B cell (primary cell): ENCODE data around the gene CIT. TPM values are rescaled to one million over a fixed set of nuclear protein-coding genes. Genes with fewer than 3 reads are reported as not detected.
"Not testable (repeated sequence)": the region's sequence is repeated elsewhere in the genome, so short reads cannot be mapped to it uniquely, and the experiment has no call there.

Experiments
- ATAC-seq: fragments of 200-7000 bp; cut with Tn5 transposase; one replicate; pipeline ENCODE4 v1.10.0; 2021; ENCODE audit warnings: low read depth, mild to moderate bottlenecking, moderate number of reproducible peaks, moderate library complexity
- CTCF ChIA-PET: fragments of 350-600 bp; sonication (Branson Sonifier 250); formaldehyde crosslinking; loops from one replicate; lab custom pipeline; 2021; ENCODE audit warnings: antibody characterized with exemption, inconsistent platforms; lab: Charles Lee
- POLR2A ChIA-PET: fragments of 350-600 bp; sonication (Branson Sonifier 250); formaldehyde crosslinking; loops from one replicate; lab custom pipeline; 2021; ENCODE audit warnings: antibody characterized with exemption; lab: Charles Lee
- DNase-seq: peaks from one replicate; pipeline ENCODE4 v3.0.0; 2013
- H2AFZ ChIP-seq: 2 replicates; pipeline ENCODE4 v1.6.1; 2012; ENCODE audit warnings: mild to moderate bottlenecking, low read depth, low read length; ENCODE audit not compliant: insufficient read depth, poor library complexity, severe bottlenecking
- H3K27ac ChIP-seq, 2 donors: 1 replicate in 1 of 2; 2 replicates in 1 of 2; pipeline ENCODE4 v1.5.1; 2012 to 2013; ENCODE audit warnings: low read length in 2 of 2, mild to moderate bottlenecking in 2 of 2, moderate library complexity in 1 of 2
- H3K27me3 ChIP-seq, 4 experiments: fragments of 200-600 bp in 1 of 4; sonication (generic) in 1 of 4; replicated peaks in 1 of 4; 1 replicate in 2 of 4; 2 replicates in 2 of 4; pipeline versions ENCODE4 v1.6.1 to v1.7.0; 2013 to 2016; ENCODE audit warnings: low read length in 3 of 4, mild to moderate bottlenecking in 2 of 4, mixed read lengths in 1 of 4, moderate library complexity in 1 of 4; ENCODE audit not compliant: insufficient read depth in 4 of 4, control insufficient read depth in 3 of 4; ENCODE audit errors: control extremely low read depth in 1 of 4
- H3K36me3 ChIP-seq, 2 experiments: replicated peaks in 1 of 2; 1 replicate in 1 of 2; 2 replicates in 1 of 2; pipeline versions ENCODE4 v1.6.1 to v1.7.1; 2013; ENCODE audit warnings: low read length in 1 of 2; ENCODE audit not compliant: insufficient read depth in 2 of 2, control insufficient read depth in 1 of 2; ENCODE audit errors: control extremely low read depth in 1 of 2, extremely low read depth in 1 of 2
- H3K4me1 ChIP-seq, 2 donors: fragments of 200-600 bp in 1 of 2; sonication (generic) in 1 of 2; 1 replicate in 1 of 2; 2 replicates in 1 of 2; pipeline versions ENCODE4 v1.5.1 to v1.6.1; 2013 to 2017; ENCODE audit warnings: low read length in 2 of 2; ENCODE audit not compliant: control insufficient read depth in 2 of 2, insufficient read depth in 2 of 2
- H3K4me2 ChIP-seq: replicated peaks from 2 replicates; pipeline ENCODE3; 2012; ENCODE audit warnings: mild to moderate bottlenecking, low read depth, low read length; ENCODE audit not compliant: poor library complexity, severe bottlenecking
- H3K4me3 ChIP-seq, 5 experiments: fragments of 200-600 bp in 1 of 5; sonication (generic) in 1 of 5; 1 replicate in 3 of 5; 2 replicates in 2 of 5; pipeline versions ENCODE4 v1.5.1 to v1.7.0; 2011 to 2016; ENCODE audit warnings: low read length in 4 of 5, mild to moderate bottlenecking in 4 of 5, low read depth in 2 of 5, control low read depth in 1 of 5, moderate library complexity in 1 of 5; ENCODE audit not compliant: insufficient read depth in 1 of 5; ENCODE audit errors: control extremely low read depth in 1 of 5, extremely low read depth in 1 of 5
- H3K79me2 ChIP-seq: fragments of 200-600 bp; sonication (generic); one replicate; pipeline ENCODE4 v1.6.0; 2016; ENCODE audit warnings: low read length; ENCODE audit not compliant: control insufficient read depth, insufficient read depth
- H3K9ac ChIP-seq: fragments of 200-600 bp; sonication (generic); 2 replicates; pipeline ENCODE4 v1.6.1; 2017; ENCODE audit warnings: mild to moderate bottlenecking, low read length, moderate library complexity
- H3K9me3 ChIP-seq, 3 donors: one replicate each; pipeline versions ENCODE4 v1.6.1 to v1.7.1; 2013; ENCODE audit warnings: low read length in 2 of 3; ENCODE audit not compliant: control insufficient read depth in 2 of 3, insufficient read depth in 1 of 3; ENCODE audit errors: control extremely low read depth in 1 of 3
- H4K20me1 ChIP-seq: 2 replicates; pipeline ENCODE4 v1.6.0; 2012; ENCODE audit warnings: mild to moderate bottlenecking, low read length; ENCODE audit not compliant: insufficient read depth, control insufficient read depth, poor library complexity, severe bottlenecking
- H3K27ac Mint-ChIP-seq: one replicate; pipeline ENCODE4 v1.8.0; 2021; ENCODE audit warnings: mixed read lengths
- H3K27me3 Mint-ChIP-seq: one replicate; pipeline ENCODE4 v1.8.0; 2021; ENCODE audit warnings: mixed read lengths
- H3K4me1 Mint-ChIP-seq: one replicate; pipeline ENCODE4 v1.8.0; 2021; ENCODE audit warnings: mixed read lengths
- H3K4me3 Mint-ChIP-seq: one replicate; pipeline ENCODE4 v1.8.0; 2021; ENCODE audit warnings: mixed read lengths
- H3K9me3 Mint-ChIP-seq: one replicate; pipeline ENCODE4 v1.8.0; 2022; ENCODE audit warnings: mixed read lengths; ENCODE audit not compliant: insufficient read depth
- CTCF ChIP-seq: fragments of 200-600 bp; IDR thresholded peaks from one replicate; pipeline ENCODE4 v1.8.0; 2022; ENCODE audit warnings: antibody characterized with exemption, mild to moderate bottlenecking
- EZH2 ChIP-seq: IDR thresholded peaks from 2 replicates; pipeline ENCODE4 v1.6.1; 2012; ENCODE audit warnings: borderline replicate concordance, low read depth, mild to moderate bottlenecking, moderate library complexity, low read length; ENCODE audit not compliant: insufficient read depth, poor library complexity, severe bottlenecking
- WGBS: methylation state at CpG from one replicate; pipeline ENCODE4 v1.1.5; 2013; ENCODE audit warnings: missing lambda C conversion rate; ENCODE audit not compliant: insufficient coverage; 5-methylcytosine and 5-hydroxymethylcytosine counted together
- intact Hi-C: fragments of 100-400 bp; cut with micrococcal nuclease; formaldehyde crosslinking; loops from one replicate; pipeline ENCODE4 v1.10.0; 2022
- polyA plus RNA-seq: library from polyadenylated mRNA; depleted of rRNA; stranded (reverse); fragments of >200 nt; gene quantifications from 2 replicates; pipeline ENCODE4 v1.2.3, GENCODE V29; 2012
- total RNA-seq, 2 donors: library from RNA; stranded (reverse); fragments of 120-200 nt in 1 of 2; gene quantifications; 1 replicate in 1 of 2; 2 replicates in 1 of 2; pipeline versions ENCODE4 v1.2.3 to v1.2.4, GENCODE V29; 2013 to 2022

The CIT gene
- total and polyA plus RNA-seq, 2 donors (not counting 1 experiment from before 2014, with no cell fraction given) = 1.4 to 6.1 TPM

- no peak overlapping the region for H3K9ac ChIP-seq
- no peaks in the 10 kb centered on the region for H3K4me1 ChIP-seq
- Mint-ChIP-seq H3K4me3 (no peak overlapping the region), H3K9me3 (no peaks in the 10 kb centered on the region), H3K27ac (no peak overlapping the region), H3K27me3 (no peaks in the 10 kb centered on the region), H3K4me1 (no peaks in the 10 kb centered on the region)
- H3K27me3 ChIP-seq = no peaks in the 10 kb centered on the region
- no peak overlapping the region for H2AFZ ChIP-seq
- peaks cover 0 to 6% (median 0%) of the 10 kb centered on the region in 3 donors for H3K9me3 ChIP-seq
- intact Hi-C loops = no loop called here
- no peaks in the 10 kb centered on the region for H3K79me2 ChIP-seq
- H3K27ac ChIP-seq = no peak overlapping the region
- no peak overlapping the region for H3K4me3 ChIP-seq
- CTCF ChIA-PET = interaction anchor here (0.9 kb wide), 1 partner anchor 8 kb away, joined by 3 read pairs; no protein-coding TSS in a partner anchor
- H3K4me2 ChIP-seq = no peak overlapping the region
- ATAC-seq = peak; percentile 81
- H3K36me3 ChIP-seq = no peaks in the 10 kb centered on the region
- no peaks in the 10 kb centered on the region for H4K20me1 ChIP-seq
- WGBS = no CpG with 5 or more reads among the region's 6 CpGs
- TF ChIP-seq CTCF (peak; percentile 98), EZH2 (no peak)
- peak; percentile 59 for DNase-seq
- POLR2A ChIA-PET = no interaction called here
These were observed 217.7 kb downstream of the CIT start for GRCh38 chr12:119659289-119659897.

GRCh38 chr12:119658166-119658565 lies 219.0 kb downstream of the CIT start:
- H3K27me3 ChIP-seq, H2AFZ ChIP-seq, H3K9me3 Mint-ChIP-seq, H3K79me2 ChIP-seq, H3K27ac Mint-ChIP-seq, H3K4me2 ChIP-seq, ATAC-seq, H3K27me3 Mint-ChIP-seq, H4K20me1 ChIP-seq, H3K4me3 ChIP-seq, H3K27ac ChIP-seq, H3K9me3 ChIP-seq, H3K4me3 Mint-ChIP-seq, DNase-seq, H3K4me1 Mint-ChIP-seq, H3K36me3 ChIP-seq, H3K9ac ChIP-seq, intact Hi-C loops, H3K4me1 ChIP-seq, POLR2A ChIA-PET: not testable (repeated sequence)
- WGBS = 100% methylated on average over 1 of the region's 6 CpGs
- CTCF ChIA-PET = interaction anchor here (0.6 to 1.4 kb wide), 6 partner anchors 12 to 1280 kb away, joined by 3 to 5 read pairs (median 3); no protein-coding TSS in a partner anchor

- H4K20me1 ChIP-seq, H3K79me2 ChIP-seq, H3K36me3 ChIP-seq, intact Hi-C loops, H3K27me3 Mint-ChIP-seq, H3K9ac ChIP-seq, ATAC-seq, H3K27me3 ChIP-seq, DNase-seq, H3K4me3 ChIP-seq, H2AFZ ChIP-seq, H3K27ac Mint-ChIP-seq, POLR2A ChIA-PET, H3K27ac ChIP-seq, H3K4me2 ChIP-seq, H3K9me3 Mint-ChIP-seq, H3K4me1 Mint-ChIP-seq, H3K4me3 Mint-ChIP-seq, H3K4me1 ChIP-seq: not testable (repeated sequence)
- CTCF ChIA-PET = interaction anchor here (1.3 kb wide), 1 partner anchor 8 kb away, joined by 3 read pairs; no protein-coding TSS in a partner anchor
- H3K9me3 ChIP-seq = peaks cover 0 to 16% (median 12%) of the 10 kb centered on the region in 3 donors
- 88% methylated on average over 2 of the region's 2 CpGs for WGBS
These were observed 220.1 kb downstream of the CIT start for GRCh38 chr12:119657001-119657400.
